A549 (cell line): Measurements from ENCODE around the gene HTRA3. TPM values are rescaled to one million over a fixed set of nuclear protein-coding genes. Genes with fewer than 3 reads are reported as not detected.
A peak's percentile ranks its signal among the peaks of the same experiment; 100 is the strongest.

ENCODE experiments used
- ATAC-seq, 2 experiments: fragments of 200-7000 bp in 1 of 2; fragments of >200 bp in 1 of 2; cut with Nextera tagmentation in 1 of 2; cut with Tn5 transposase in 1 of 2; 3 replicates each; pipeline versions ENCODE4 v1.8.0 to v1.9.1; 2018 to 2020; ENCODE audit warnings: mild to moderate bottlenecking in 1 of 2, moderate library complexity in 1 of 2
- CTCF ChIA-PET: fragments of 300-600 bp; sonication (Branson Sonifier 250); formaldehyde crosslinking; extraction: SDS; loops from one replicate; lab custom pipeline; 2021; ENCODE audit warnings: antibody characterized with exemption, inconsistent platforms; lab: Yijun Ruan, JAX
- POLR2A ChIA-PET: fragments of 350-600 bp; formaldehyde crosslinking; extraction: SDS; loops from one replicate; lab custom pipeline; 2021; ENCODE audit warnings: antibody characterized with exemption, inconsistent platforms; lab: Yijun Ruan, JAX
- DNase-seq, 2 experiments: peaks; one replicate each; pipeline versions ENCODE4 v3.0.0 to v3.0.0-alpha.2; 2011 to 2016; ENCODE audit warnings: low read depth in 1 of 2, low spot score in 1 of 2
- FAIRE-seq: peaks from 2 replicates; lab custom pipeline; 2011; peaks lifted over from hg19 to GRCh38; lab: Jason Lieb, UNC
- H3K27ac ChIP-seq, 2 experiments: fragments of >200 bp; sonication (Bioruptor Twin); formaldehyde crosslinking; 3 replicates each; pipeline ENCODE4 v1.5.1; 2016 to 2017
- H3K4me1 ChIP-seq: fragments of >200 bp; sonication (Bioruptor Twin); formaldehyde crosslinking; 3 replicates; pipeline ENCODE4 v1.6.1; 2016
- H3K4me2 ChIP-seq: fragments of >200 bp; sonication (Bioruptor Twin); formaldehyde crosslinking; 3 replicates; pipeline ENCODE4 v1.6.1; 2016
- H3K4me3 ChIP-seq: fragments of >200 bp; sonication (Bioruptor Twin); formaldehyde crosslinking; 3 replicates; pipeline ENCODE4 v1.5.1; 2016
- H3K9me3 ChIP-seq: fragments of >200 bp; sonication (Bioruptor Twin); formaldehyde crosslinking; 3 replicates; pipeline ENCODE4 v1.6.1; 2016
- CBX2 ChIP-seq: fragments of 200-600 bp; sonication (generic); IDR thresholded peaks from 2 replicates; pipeline ENCODE4 v1.6.1; 2016; ENCODE audit warnings: low read depth, mild to moderate bottlenecking, borderline replicate concordance
- CEBPB ChIP-seq, 2 experiments: fragments of >200 bp in 1 of 2; sonication (Bioruptor Twin) in 1 of 2; formaldehyde crosslinking in 1 of 2; IDR thresholded peaks; 2 replicates each; pipeline ENCODE4 v1.6.1; 2012 to 2016
- CHD4 ChIP-seq: fragments of 200-600 bp; sonication (generic); IDR thresholded peaks from 2 replicates; pipeline ENCODE4 v1.6.1; 2016; ENCODE audit warnings: antibody characterized with exemption, mild to moderate bottlenecking, borderline replicate concordance
- EHF ChIP-seq: fragments of 250-450 bp; sonication (Bioruptor Pico); IDR thresholded peaks from 2 replicates; pipeline ENCODE4 v1.5.0; 2020; ENCODE audit warnings: mild to moderate bottlenecking
- EP300 ChIP-seq, 2 experiments: fragments of >200 bp; sonication (Bioruptor Twin); formaldehyde crosslinking; IDR thresholded peaks; 2 replicates in 1 of 2; 3 replicates in 1 of 2; pipeline ENCODE4 v1.6.1; 2016 to 2017
- ESRRA ChIP-seq: fragments of 150-350 bp; IDR thresholded peaks from 2 replicates; pipeline ENCODE4 v1.6.1; 2014; ENCODE audit warnings: mild to moderate bottlenecking, low read length, borderline replicate concordance
- FOSB ChIP-seq: fragments of 250-450 bp; sonication (Bioruptor Pico); IDR thresholded peaks from 2 replicates; pipeline ENCODE4 v1.5.0; 2020; ENCODE audit warnings: mild to moderate bottlenecking, moderate library complexity
- FOXS1 ChIP-seq: fragments of 250-450 bp; sonication (Bioruptor Pico); IDR thresholded peaks from 2 replicates; pipeline ENCODE4 v1.5.0; 2020; ENCODE audit warnings: mild to moderate bottlenecking, moderate library complexity
- GATA3 ChIP-seq: IDR thresholded peaks from 2 replicates; pipeline ENCODE4 v1.6.1; 2012; ENCODE audit warnings: borderline replicate concordance
- HES2 ChIP-seq: fragments of >200 bp; sonication (Bioruptor Twin); formaldehyde crosslinking; IDR thresholded peaks from 2 replicates; pipeline ENCODE4 v1.6.1; 2016
- HEYL ChIP-seq: fragments of 250-450 bp; sonication (Bioruptor Pico); IDR thresholded peaks from 2 replicates; pipeline ENCODE4 v1.8.0; 2021; ENCODE audit warnings: mild to moderate bottlenecking, moderate library complexity
- HOXA7 ChIP-seq: fragments of 250-450 bp; sonication (Bioruptor Pico); IDR thresholded peaks from 2 replicates; pipeline ENCODE4 v1.5.0; 2020; ENCODE audit warnings: mild to moderate bottlenecking, moderate library complexity
- HOXB5 ChIP-seq: fragments of 250-450 bp; sonication (Bioruptor Pico); IDR thresholded peaks from 2 replicates; pipeline ENCODE4 v1.5.0; 2020; ENCODE audit warnings: mild to moderate bottlenecking, moderate library complexity
- JUN ChIP-seq, 2 experiments: fragments of >200 bp; sonication (Bioruptor Twin); formaldehyde crosslinking; IDR thresholded peaks; 2 replicates in 1 of 2; 3 replicates in 1 of 2; pipeline ENCODE4 v1.6.1; 2016 to 2017
- KDM5A ChIP-seq: fragments of 200-600 bp; sonication (generic); IDR thresholded peaks from 2 replicates; pipeline ENCODE4 v1.6.1; 2016; ENCODE audit warnings: antibody characterized with exemption, mild to moderate bottlenecking
- MAX ChIP-seq: IDR thresholded peaks from 2 replicates; pipeline ENCODE4 v1.6.1; 2012
- MAZ ChIP-seq: fragments of 150-350 bp; IDR thresholded peaks from 2 replicates; pipeline ENCODE4 v1.6.1; 2014; ENCODE audit warnings: antibody characterized with exemption, low read depth, low read length, borderline replicate concordance
- MYC ChIP-seq: IDR thresholded peaks from 2 replicates; pipeline ENCODE4 v1.6.1; 2012; ENCODE audit warnings: mild to moderate bottlenecking, inconsistent platforms, low read length, improper control_type of control experiment, borderline replicate concordance
- NR3C1 ChIP-seq: fragments of >200 bp; sonication (Bioruptor Twin); formaldehyde crosslinking; IDR thresholded peaks from 3 replicates; pipeline ENCODE4 v1.6.1; 2017
- PHF8 ChIP-seq: fragments of 200-600 bp; sonication (generic); IDR thresholded peaks from 2 replicates; pipeline ENCODE4 v1.6.1; 2016; ENCODE audit warnings: low read depth, mild to moderate bottlenecking, antibody characterized with exemption, moderate library complexity, borderline replicate concordance
- POLR2A ChIP-seq: IDR thresholded peaks from 2 replicates; pipeline ENCODE4 v1.6.1; 2012; ENCODE audit warnings: mild to moderate bottlenecking, low read length
- POLR2AphosphoS2 ChIP-seq: conservative IDR thresholded peaks from 2 replicates; pipeline ENCODE4 v1.6.1; 2012; ENCODE audit warnings: low read length, improper control_type of control experiment, inconsistent platforms
- REST ChIP-seq: fragments of 200-600 bp; sonication (generic); IDR thresholded peaks from 2 replicates; pipeline ENCODE4 v1.6.1; 2016; ENCODE audit warnings: antibody characterized with exemption, mild to moderate bottlenecking, moderate library complexity
- RFX5 ChIP-seq: fragments of 450-650 bp; IDR thresholded peaks from 2 replicates; pipeline ENCODE4 v1.7.1; 2014; ENCODE audit warnings: antibody characterized with exemption, mild to moderate bottlenecking, moderate library complexity
- ZC3H11A ChIP-seq: fragments of 450-650 bp; IDR thresholded peaks from 2 replicates; pipeline ENCODE4 v1.6.1; 2014; ENCODE audit warnings: antibody characterized with exemption, mild to moderate bottlenecking
- ZSCAN20 ChIP-seq: fragments of 250-450 bp; sonication (Bioruptor Pico); IDR thresholded peaks from 2 replicates; pipeline ENCODE4 v1.8.0; 2022; ENCODE audit warnings: mild to moderate bottlenecking, moderate library complexity
- WGBS: methylation state at CpG from one replicate; pipeline ENCODE4 v1.1.6; 2017; ENCODE audit errors: missing lambda C conversion rate; 5-methylcytosine and 5-hydroxymethylcytosine counted together
- polyA plus RNA-seq, 4 experiments: library from polyadenylated mRNA; depleted of rRNA in 3 of 4; stranded (reverse); fragments of >200 nt; fragmentation: RNase III in 1 of 4; extraction: RNeasy Plus Mini Kit Qiagen cat#74134 plus additional on column Dnase treatment in 1 of 4; gene quantifications; 2 replicates in 3 of 4; 3 replicates in 1 of 4; pipeline ENCODE4 v1.2.3, GENCODE V29; 2011 to 2017
- TF ChIP-seq, protein P1 (sequence below): fragments of 250-450 bp; sonication (Bioruptor Pico); IDR thresholded peaks from 2 replicates; pipeline ENCODE4 v1.5.0; 2020; ENCODE audit warnings: low read depth, mild to moderate bottlenecking, moderate library complexity
- TF ChIP-seq, protein P2 (sequence below): fragments of >200 bp; sonication (Bioruptor Twin); formaldehyde crosslinking; IDR thresholded peaks from 3 replicates; pipeline ENCODE4 v1.6.1; 2016

The HTRA3 gene
- polyA plus RNA-seq, 2 of the 4 experiments (the other 2 are of a cell fraction), result 4.6 to 7.4 TPM

DNA sequence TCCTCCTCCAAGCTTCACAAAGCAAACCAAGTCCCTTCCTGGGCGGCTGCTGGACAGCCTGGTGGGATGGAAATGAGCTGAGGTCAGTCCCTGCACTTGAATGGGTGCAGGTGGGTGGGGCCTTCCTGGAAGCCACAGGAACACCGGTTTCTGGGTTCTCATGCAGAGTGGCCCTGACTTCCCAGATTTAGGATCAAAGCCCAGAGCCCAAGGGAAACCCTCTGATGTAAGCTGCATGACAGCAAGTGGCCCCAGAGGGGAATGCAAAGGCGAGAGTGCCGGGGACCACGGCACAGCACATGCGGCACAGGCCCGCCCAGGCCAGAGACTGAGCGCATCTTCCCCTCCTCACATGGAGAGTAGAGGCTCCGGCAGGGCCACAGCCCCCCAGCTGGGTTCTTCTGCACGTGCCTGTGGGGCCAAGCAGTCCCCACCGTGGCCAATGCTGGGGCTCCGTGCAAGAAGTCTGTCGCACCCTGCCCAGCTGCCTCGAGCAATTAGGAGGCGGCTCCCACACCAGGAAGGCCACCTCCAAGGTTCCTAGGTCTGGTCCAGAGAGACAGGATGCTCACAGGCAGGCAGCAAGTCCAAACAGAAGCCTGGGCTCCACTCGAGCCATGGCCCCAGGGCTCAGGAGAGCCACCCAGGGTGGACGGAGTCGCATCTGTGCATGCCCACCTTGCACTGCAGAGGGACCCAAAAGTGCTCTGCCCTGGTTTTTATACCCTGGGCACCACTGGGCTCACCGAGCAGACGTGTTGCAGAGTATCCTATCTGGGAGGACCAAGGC is 83.0 kb downstream of the HTRA3 start:
- Histone ChIP-seq H3K27ac (no peak overlapping the region), H3K4me3 (no peak overlapping the region), H3K9me3 (no peaks in the 10 kb centered on the region), H3K4me1 (peaks cover 6% of the 10 kb centered on the region; the same call in 2 of the 3 replicates)
- POLR2A ChIA-PET, result no interaction called here
- 95% methylated on average over 6 of the region's 20 CpGs for WGBS
- DNase-seq (no peak), ATAC-seq (peak in 1 of 2 experiments; percentile 14; a peak in 1 of 6 replicates), FAIRE-seq (no peak)
- CTCF ChIA-PET, result no interaction called here
- TF ChIP-seq REST (no peak), CBX2 (no peak), FOXS1 (CRISPR knock-in tag) (no peak), EHF (no peak), JUN (IDR thresholded peaks at IDR 0.05) (no peak), HES2 (no peak), PHF8 (no peak), ZSCAN20 (CRISPR knock-in tag) (no peak), FOSB (no peak), KDM5A (no peak), GATA3 (no peak), MAX (no peak), ZC3H11A (no peak), CHD4 (no peak), HEYL (CRISPR knock-in tag) (no peak), RFX5 (no peak), ESRRA (no peak), MAZ (no peak)
- TF ChIP-seq, protein P1, sequence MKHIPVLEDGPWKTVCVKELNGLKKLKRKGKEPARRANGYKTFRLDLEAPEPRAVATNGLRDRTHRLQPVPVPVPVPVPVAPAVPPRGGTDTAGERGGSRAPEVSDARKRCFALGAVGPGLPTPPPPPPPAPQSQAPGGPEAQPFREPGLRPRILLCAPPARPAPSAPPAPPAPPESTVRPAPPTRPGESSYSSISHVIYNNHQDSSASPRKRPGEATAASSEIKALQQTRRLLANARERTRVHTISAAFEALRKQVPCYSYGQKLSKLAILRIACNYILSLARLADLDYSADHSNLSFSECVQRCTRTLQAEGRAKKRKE (CRISPR knock-in tag), result no peak
- TF ChIP-seq, protein P2, sequence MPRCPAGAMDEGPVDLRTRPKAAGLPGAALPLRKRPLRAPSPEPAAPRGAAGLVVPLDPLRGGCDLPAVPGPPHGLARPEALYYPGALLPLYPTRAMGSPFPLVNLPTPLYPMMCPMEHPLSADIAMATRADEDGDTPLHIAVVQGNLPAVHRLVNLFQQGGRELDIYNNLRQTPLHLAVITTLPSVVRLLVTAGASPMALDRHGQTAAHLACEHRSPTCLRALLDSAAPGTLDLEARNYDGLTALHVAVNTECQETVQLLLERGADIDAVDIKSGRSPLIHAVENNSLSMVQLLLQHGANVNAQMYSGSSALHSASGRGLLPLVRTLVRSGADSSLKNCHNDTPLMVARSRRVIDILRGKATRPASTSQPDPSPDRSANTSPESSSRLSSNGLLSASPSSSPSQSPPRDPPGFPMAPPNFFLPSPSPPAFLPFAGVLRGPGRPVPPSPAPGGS, result no peak
- TF ChIP-seq, all 56 proteins: peak for 0
- no peak overlapping the region for H3K4me2 ChIP-seq

GRCh38 chr4:8353158-8353669 is 83.7 kb downstream of the HTRA3 start:
- DNase-seq, result no peak
- Histone ChIP-seq H3K27ac (no peak overlapping the region), H3K4me3 (no peak overlapping the region), H3K4me1 (peaks cover 6% of the 10 kb centered on the region; the same call in 2 of the 3 replicates), H3K9me3 (no peaks in the 10 kb centered on the region), H3K4me2 (no peak overlapping the region)
- POLR2A ChIA-PET, result no interaction called here
- ATAC-seq, result no peak
- CTCF ChIA-PET, result no interaction called here
- 80% methylated on average over 5 of the region's 9 CpGs for WGBS
- no peak for FAIRE-seq
- no peak for TF ChIP-seq MYC
- TF ChIP-seq HEYL (CRISPR knock-in tag), result no peak
- no peak for TF ChIP-seq POLR2A
- no peak for TF ChIP-seq POLR2AphosphoS2
- no peak for TF ChIP-seq GATA3
- TF ChIP-seq HOXB5 (CRISPR knock-in tag), result no peak
- no peak for TF ChIP-seq ZC3H11A
- no peak for TF ChIP-seq MAZ
- TF ChIP-seq NR3C1, result no peak
- no peak for TF ChIP-seq CEBPB (IDR thresholded peaks at IDR 0.05)
- TF ChIP-seq HOXA7 (CRISPR knock-in tag), result no peak
- TF ChIP-seq ZSCAN20 (CRISPR knock-in tag), result no peak
- no peak for TF ChIP-seq FOSB
- TF ChIP-seq EP300 (IDR thresholded peaks at IDR 0.05), result no peak
- no peak for TF ChIP-seq REST
